Right hindlimb (tissue), 1 donor: Measurements from ENCODE around the gene MTX3.

ENCODE experiments used
- DNase-seq: peaks from one replicate; pipeline ENCODE4 v3.0.0-alpha.2; 2018

MTX3 gene

DNA sequence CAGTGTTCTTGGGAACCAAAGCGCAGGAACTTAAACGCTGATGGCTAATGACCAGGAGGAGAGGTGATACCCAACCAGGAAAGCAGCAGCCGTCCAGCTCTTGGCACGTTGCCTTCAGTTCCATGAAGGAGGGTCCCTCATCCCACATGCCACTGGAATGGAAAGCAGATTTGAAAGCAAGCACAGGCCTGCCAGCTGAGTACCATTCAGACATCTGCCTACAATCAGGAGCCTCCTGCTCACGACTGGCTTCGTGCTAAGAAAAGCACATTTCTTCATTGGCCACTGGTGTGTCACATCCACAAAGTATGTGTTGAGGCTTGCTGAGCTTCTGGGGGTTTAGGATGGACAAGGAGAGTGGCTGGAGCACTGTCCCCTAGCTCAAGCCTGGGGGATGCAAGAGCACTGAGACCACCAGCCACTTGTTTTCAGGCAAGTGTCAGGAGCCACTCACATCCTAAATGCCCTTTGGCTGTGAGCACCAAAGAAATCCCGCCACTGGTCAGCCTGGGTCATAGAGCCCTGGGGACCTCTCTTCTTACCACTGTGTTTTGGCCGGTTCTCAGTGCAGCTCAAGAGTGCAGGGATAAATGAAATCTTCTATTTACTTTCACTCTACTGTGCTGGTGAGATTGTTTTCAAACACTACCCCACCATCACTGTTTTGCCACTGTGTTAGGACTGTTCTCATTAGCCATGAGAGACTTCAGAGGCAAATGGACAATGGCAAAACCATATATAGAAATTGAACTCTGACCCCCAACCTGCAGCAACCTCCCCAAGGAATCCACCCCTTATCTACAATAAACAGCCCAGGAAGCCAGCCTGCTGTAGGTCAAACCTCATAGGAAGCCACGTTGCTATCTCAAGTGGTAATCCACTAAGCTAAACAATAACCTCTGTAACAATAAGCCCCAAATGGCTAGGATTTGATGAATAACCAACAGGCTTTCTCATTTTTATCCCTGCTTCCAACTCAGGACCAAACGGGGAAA, 58.3 kb downstream of the MTX3 start:
- DNase-seq = peak; percentile 55

- no peak for DNase-seq
Measured at GRCh38 chr5:79931866-79932265, 59.2 kb downstream of the MTX3 start.

GRCh38 chr5:79931409-79931808, 59.7 kb downstream of the MTX3 start:
- no peak for DNase-seq

DNA sequence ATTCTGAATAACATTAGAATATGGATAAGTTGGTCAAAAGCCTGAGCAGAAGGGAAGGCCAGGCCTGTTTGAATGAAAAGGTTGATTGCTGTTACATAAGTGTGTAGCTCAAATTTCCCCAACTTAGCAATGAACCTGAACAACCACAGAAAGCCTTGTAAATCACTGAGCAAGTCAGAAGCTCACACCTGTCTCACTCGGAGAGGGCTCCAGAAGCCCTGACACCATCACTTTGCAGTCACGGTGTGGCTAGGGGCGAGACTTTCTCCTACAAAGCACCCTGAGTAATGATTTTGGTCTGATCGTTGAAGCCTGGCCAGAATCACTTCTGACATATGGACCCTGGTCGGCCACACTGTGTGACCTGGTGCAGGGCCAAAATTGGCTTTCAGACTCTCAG, 62.0 kb downstream of the MTX3 start:
- DNase-seq = no peak
